ENCODE results near the gene PAFAH1B1.
A peak's percentile ranks its signal among the peaks of the same experiment; 100 is the strongest.
"Not testable (repeated sequence)": the region's sequence is repeated elsewhere in the genome, so short reads cannot be mapped to it uniquely, and the experiment has no call there.

Gene PAFAH1B1

DNA sequence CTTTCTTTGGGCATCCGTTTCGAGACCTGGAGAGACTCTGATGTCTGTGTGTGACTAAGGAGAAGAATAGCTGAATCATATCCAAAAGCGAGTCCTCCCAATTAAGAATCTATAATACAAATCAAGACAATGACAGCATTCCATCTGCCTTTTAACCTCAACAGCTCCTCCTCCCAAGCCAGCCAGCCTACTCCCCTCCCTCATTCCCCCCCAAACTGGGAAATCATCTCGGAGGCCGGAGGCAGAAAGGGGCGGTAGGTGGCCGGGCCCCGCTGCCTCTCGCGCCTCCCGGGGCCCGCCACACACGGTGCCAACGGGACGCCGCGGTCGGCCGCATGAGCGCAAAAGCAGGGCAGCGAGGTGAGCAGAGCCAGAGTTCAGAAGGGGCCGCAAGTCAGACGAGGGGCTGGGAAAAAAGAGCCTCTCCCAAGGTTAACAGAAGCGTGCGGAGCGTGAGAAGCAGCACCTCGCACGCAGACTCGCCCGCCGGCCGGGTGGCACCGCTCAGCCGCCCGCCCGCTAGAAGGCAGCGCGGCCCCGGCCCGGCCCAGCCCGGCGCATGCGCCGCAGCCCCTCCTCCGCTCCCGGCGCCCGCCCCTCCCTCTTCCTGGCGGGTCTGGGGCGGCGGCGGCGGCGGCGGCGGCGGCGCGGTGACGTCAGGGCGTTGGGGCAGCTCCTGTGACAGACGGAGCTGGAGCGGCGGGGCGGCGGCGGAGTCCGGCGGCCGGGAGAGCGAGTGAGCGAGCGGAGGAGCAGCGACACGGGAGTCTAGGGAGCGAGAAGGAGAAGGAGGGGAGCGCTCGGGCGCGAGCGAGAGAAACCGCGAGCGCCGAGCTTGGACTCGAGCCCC is at the start of gene PAFAH1B1:
Gene PAFAH1B1, plus strand, starts transcription at position 684 of the 850 bp plus-strand sequence. CDS start 44,635 bp downstream, outside the sequence.
- H3K4me1 Mint-ChIP-seq (ENCODE audit: low read depth) = peaks cover 21% of the 10 kb centered on the region
- peaks cover 13% of the 10 kb centered on the region for H3K36me3 Mint-ChIP-seq (ENCODE audit: low read depth)
- H3K4me3 Mint-ChIP-seq = peak within 1 kb of the TSS; percentile 93
- H3K9me3 Mint-ChIP-seq = no peaks in the 10 kb centered on the region
- peaks cover 4% of the 10 kb centered on the region for H3K27me3 Mint-ChIP-seq (ENCODE audit: low read depth)
- peak within 1 kb of the TSS; percentile 95 for H3K27ac Mint-ChIP-seq
- DNase-seq (ENCODE audit: low spot score) = peak; percentile 95

GRCh38 chr17:2545393-2545792 is 48.1 kb upstream of the PAFAH1B1 start:
- H3K36me3 Mint-ChIP-seq (ENCODE audit: low read depth) = no peaks in the 10 kb centered on the region
- DNase-seq (ENCODE audit: low spot score) = no peak
- no peaks in the 10 kb centered on the region for H3K4me1 Mint-ChIP-seq (ENCODE audit: low read depth)
- no peaks in the 10 kb centered on the region for H3K27me3 Mint-ChIP-seq (ENCODE audit: low read depth)
- no peak overlapping the region for H3K4me3 Mint-ChIP-seq
- no peaks in the 10 kb centered on the region for H3K9me3 Mint-ChIP-seq
- H3K27ac Mint-ChIP-seq = no peak overlapping the region

- Mint-ChIP-seq H3K4me1 (ENCODE audit: low read depth) (no peaks in the 10 kb centered on the region), H3K4me3 (no peak overlapping the region), H3K27me3 (ENCODE audit: low read depth) (peaks cover 8% of the 10 kb centered on the region), H3K27ac (no peak overlapping the region), H3K9me3 (no peaks in the 10 kb centered on the region), H3K36me3 (ENCODE audit: low read depth) (no peaks in the 10 kb centered on the region)
- DNase-seq (ENCODE audit: low spot score) = no peak
Observed at GRCh38 chr17:2547176-2547575, 46.3 kb upstream of the PAFAH1B1 start.

DNA sequence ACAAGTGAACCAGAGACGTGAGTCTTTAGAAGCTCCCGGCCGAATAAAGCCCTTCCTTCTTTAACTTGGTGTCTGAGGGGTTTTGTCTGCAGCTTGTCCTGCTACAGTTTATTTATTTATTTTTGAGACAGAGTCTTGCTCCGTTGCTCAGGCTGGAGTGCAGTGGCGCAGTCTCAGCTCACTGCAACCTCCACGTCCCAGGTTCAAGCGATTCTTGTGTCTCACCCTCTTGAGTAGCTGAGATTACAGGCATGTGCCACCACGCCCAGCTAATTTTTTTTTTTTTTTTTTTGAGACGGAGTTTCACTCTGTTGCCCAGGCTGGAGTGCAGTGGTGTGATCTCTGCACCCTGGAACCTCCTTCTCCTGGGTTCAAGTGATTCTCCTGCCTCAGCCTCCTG is 45.4 kb upstream of the PAFAH1B1 start:
- not testable (repeated sequence) for H3K27ac Mint-ChIP-seq; H3K4me1 Mint-ChIP-seq (ENCODE audit: low read depth); H3K9me3 Mint-ChIP-seq; DNase-seq (ENCODE audit: low spot score); H3K4me3 Mint-ChIP-seq; H3K36me3 Mint-ChIP-seq (ENCODE audit: low read depth); H3K27me3 Mint-ChIP-seq (ENCODE audit: low read depth)

DNA sequence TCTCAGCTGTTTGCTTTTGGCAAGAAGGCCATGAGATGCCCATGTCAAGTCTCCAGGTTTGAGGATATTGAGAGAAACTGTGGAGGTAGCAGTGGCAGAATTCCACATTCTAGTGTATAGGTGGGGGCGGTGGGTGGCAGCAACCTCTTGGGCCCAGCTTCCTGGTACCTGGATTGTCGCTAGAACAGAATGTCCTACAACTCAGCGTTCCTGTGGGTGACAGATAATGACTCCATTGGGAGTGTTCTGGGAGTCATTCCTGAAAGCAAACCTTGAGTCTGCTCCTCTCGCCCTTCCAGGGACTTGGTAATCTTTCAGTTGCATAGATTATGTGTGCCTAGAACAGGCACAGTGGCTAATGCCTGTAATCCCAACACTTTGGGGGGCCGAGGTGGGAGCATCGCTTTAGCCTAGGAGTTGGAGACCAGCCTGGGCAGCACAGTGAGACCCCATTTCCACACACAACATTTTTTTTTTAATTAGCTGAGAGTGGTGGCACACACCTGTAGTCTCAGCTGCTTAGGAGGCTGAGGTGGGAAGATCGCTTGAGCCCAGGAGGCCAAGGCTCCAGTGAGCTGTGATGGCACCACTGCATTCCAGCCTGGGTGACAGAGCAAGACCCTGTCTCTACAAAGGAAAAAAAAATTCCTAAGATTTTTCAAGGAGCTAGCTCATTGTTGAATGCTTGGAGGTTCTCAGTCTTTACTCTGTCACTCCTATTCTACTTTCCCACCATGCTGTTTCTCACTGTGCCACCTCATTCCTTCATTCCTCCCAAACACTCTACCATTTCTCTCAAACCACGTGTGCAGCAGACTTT is 43.9 kb upstream of the PAFAH1B1 start:
- Mint-ChIP-seq H3K36me3 (ENCODE audit: low read depth) (no peaks in the 10 kb centered on the region), H3K4me3 (no peak overlapping the region), H3K27me3 (ENCODE audit: low read depth) (peaks cover 8% of the 10 kb centered on the region), H3K27ac (no peak overlapping the region), H3K4me1 (ENCODE audit: low read depth) (no peaks in the 10 kb centered on the region), H3K9me3 (no peaks in the 10 kb centered on the region)
- no peak for DNase-seq (ENCODE audit: low spot score)

- Mint-ChIP-seq H3K9me3 (no peaks in the 10 kb centered on the region), H3K4me3 (no peak overlapping the region), H3K27ac (no peak overlapping the region), H3K36me3 (ENCODE audit: low read depth) (no peaks in the 10 kb centered on the region), H3K27me3 (ENCODE audit: low read depth) (peaks cover 8% of the 10 kb centered on the region), H3K4me1 (ENCODE audit: low read depth) (no peaks in the 10 kb centered on the region)
- no peak for DNase-seq (ENCODE audit: low spot score)
Observed at GRCh38 chr17:2551493-2551892, 42.0 kb upstream of the PAFAH1B1 start.

GRCh38 chr17:2551928-2552327 is 41.5 kb upstream of the PAFAH1B1 start:
- Mint-ChIP-seq H3K27ac (no peak overlapping the region), H3K36me3 (ENCODE audit: low read depth) (no peaks in the 10 kb centered on the region), H3K9me3 (no peaks in the 10 kb centered on the region), H3K4me1 (ENCODE audit: low read depth) (no peaks in the 10 kb centered on the region), H3K27me3 (ENCODE audit: low read depth) (peaks cover 8% of the 10 kb centered on the region), H3K4me3 (no peak overlapping the region)
- DNase-seq (ENCODE audit: low spot score) = no peak

GRCh38 chr17:2560658-2561057 is 32.8 kb upstream of the PAFAH1B1 start:
- H3K4me1 Mint-ChIP-seq (ENCODE audit: low read depth) = peaks cover 3% of the 10 kb centered on the region
- H3K27me3 Mint-ChIP-seq (ENCODE audit: low read depth) = no peaks in the 10 kb centered on the region
- H3K4me3 Mint-ChIP-seq = no peak overlapping the region
- no peaks in the 10 kb centered on the region for H3K36me3 Mint-ChIP-seq (ENCODE audit: low read depth)
- H3K27ac Mint-ChIP-seq = no peak overlapping the region
- no peak for DNase-seq (ENCODE audit: low spot score)
- no peaks in the 10 kb centered on the region for H3K9me3 Mint-ChIP-seq

DNA sequence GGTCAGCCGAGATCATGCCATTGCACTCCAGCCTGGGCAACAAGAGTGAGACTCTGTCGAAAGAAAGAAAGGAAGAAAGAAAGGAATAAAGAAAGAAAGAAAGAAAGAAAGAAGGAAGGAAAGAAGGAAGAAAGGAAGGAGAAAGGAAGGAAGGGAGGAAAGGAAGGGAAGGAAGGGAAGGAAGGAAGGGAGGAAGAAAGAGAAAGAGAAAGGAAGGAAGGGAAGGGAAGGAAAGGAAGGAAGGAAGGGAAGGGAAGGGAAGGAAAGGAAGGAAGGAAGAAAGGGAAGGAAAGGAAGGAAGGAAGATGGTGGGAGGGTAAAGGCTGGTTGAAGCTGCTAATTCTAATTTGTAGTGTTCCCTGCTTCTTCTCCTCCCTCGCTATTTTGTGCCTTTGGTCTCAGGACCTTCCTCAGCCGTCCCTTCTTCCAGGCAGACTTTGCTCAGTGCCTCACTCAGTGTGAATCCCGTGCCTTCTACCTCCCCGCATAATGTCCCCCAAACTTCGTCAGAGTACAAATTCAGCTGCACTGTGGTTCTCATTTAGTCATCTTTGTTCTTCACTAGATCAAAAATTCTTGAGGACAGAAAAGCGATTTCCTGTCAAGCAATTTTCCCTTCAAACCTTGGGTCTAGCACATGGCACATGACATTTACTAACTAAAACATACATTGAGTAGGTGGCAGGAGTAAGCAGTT is 31.1 kb upstream of the PAFAH1B1 start:
- H3K27ac Mint-ChIP-seq = no peak overlapping the region
- no peaks in the 10 kb centered on the region for H3K9me3 Mint-ChIP-seq
- DNase-seq (ENCODE audit: low spot score) = no peak
- H3K27me3 Mint-ChIP-seq (ENCODE audit: low read depth) = no peaks in the 10 kb centered on the region
- no peak overlapping the region for H3K4me3 Mint-ChIP-seq
- peaks cover 3% of the 10 kb centered on the region for H3K4me1 Mint-ChIP-seq (ENCODE audit: low read depth)
- H3K36me3 Mint-ChIP-seq (ENCODE audit: low read depth) = no peaks in the 10 kb centered on the region

GRCh38 chr17:2563061-2563460 is 30.4 kb upstream of the PAFAH1B1 start:
- Mint-ChIP-seq H3K36me3 (ENCODE audit: low read depth) (no peaks in the 10 kb centered on the region), H3K9me3 (no peaks in the 10 kb centered on the region), H3K27ac (no peak overlapping the region), H3K27me3 (ENCODE audit: low read depth) (no peaks in the 10 kb centered on the region), H3K4me3 (no peak overlapping the region), H3K4me1 (ENCODE audit: low read depth) (peaks cover 3% of the 10 kb centered on the region)
- DNase-seq (ENCODE audit: low spot score) = no peak

- Mint-ChIP-seq H3K27me3 (ENCODE audit: low read depth) (no peaks in the 10 kb centered on the region), H3K36me3 (ENCODE audit: low read depth) (no peaks in the 10 kb centered on the region), H3K4me3 (no peak overlapping the region), H3K4me1 (ENCODE audit: low read depth) (peaks cover 3% of the 10 kb centered on the region), H3K9me3 (no peaks in the 10 kb centered on the region), H3K27ac (no peak overlapping the region)
- no peak for DNase-seq (ENCODE audit: low spot score)
Observed at GRCh38 chr17:2563543-2563942, 29.9 kb upstream of the PAFAH1B1 start.

- H3K4me1 Mint-ChIP-seq (ENCODE audit: low read depth) = peaks cover 3% of the 10 kb centered on the region
Observed at GRCh38 chr17:2564877-2565276, 28.6 kb upstream of the PAFAH1B1 start.

DNA sequence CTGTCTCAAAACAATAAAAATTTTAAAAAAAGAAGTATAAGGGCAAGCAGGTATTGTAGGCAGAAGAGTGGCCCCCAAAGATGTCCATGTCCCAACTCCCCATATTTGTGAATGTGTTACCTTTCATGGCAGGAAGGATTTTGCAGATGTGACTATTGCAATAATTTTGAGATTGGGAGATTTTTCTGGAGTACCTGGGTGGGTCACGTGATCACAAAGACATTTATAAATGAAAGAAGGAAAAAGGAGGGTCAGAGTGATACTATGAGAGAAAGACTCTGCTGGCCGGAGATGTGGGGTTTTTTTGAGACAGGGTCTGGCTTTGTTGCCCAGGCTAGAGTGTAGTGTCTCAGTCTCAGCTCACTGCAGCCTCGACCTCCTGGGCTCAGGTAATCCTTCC is 27.4 kb upstream of the PAFAH1B1 start:
- no peak overlapping the region for H3K27ac Mint-ChIP-seq

More at GRCh38 chr17:2564877-2565276, 28.6 kb upstream of the PAFAH1B1 start:
- H3K27ac Mint-ChIP-seq = no peak overlapping the region
- H3K9me3 Mint-ChIP-seq = no peaks in the 10 kb centered on the region
- no peak overlapping the region for H3K4me3 Mint-ChIP-seq
- no peak for DNase-seq (ENCODE audit: low spot score)
- no peaks in the 10 kb centered on the region for H3K27me3 Mint-ChIP-seq (ENCODE audit: low read depth)
- no peaks in the 10 kb centered on the region for H3K36me3 Mint-ChIP-seq (ENCODE audit: low read depth)

More for the DNA sequence above, 27.4 kb upstream of the PAFAH1B1 start:
- no peaks in the 10 kb centered on the region for H3K9me3 Mint-ChIP-seq
- H3K4me1 Mint-ChIP-seq (ENCODE audit: low read depth) = peaks cover 3% of the 10 kb centered on the region
- no peak for DNase-seq (ENCODE audit: low spot score)
- no peaks in the 10 kb centered on the region for H3K27me3 Mint-ChIP-seq (ENCODE audit: low read depth)
- H3K36me3 Mint-ChIP-seq (ENCODE audit: low read depth) = no peaks in the 10 kb centered on the region
- no peak overlapping the region for H3K4me3 Mint-ChIP-seq
